Sigmoid colon (tissue), 7 donors: ENCODE measurements around the gene FBXL13. TPM values are rescaled to one million over a fixed set of nuclear protein-coding genes. Genes with fewer than 3 reads are reported as not detected.

ENCODE experiments used
- DNase-seq: peaks from one replicate; pipeline ENCODE4 v3.0.0-alpha.2; 2019
- H3K27ac ChIP-seq, 4 donors: fragments of 200-600 bp; sonication (generic); one replicate each; pipeline ENCODE4 v1.5.1; 2016 to 2019; ENCODE audit warnings: mild to moderate bottlenecking in 1 of 4
- H3K27me3 ChIP-seq, 3 donors: fragments of 200-600 bp; sonication (generic); one replicate each; pipeline ENCODE4 v1.5.1; 2019; ENCODE audit warnings: mild to moderate bottlenecking in 1 of 3
- H3K36me3 ChIP-seq, 4 donors: fragments of 200-600 bp; sonication (generic); one replicate each; pipeline ENCODE4 v1.5.1; 2016 to 2019
- H3K4me1 ChIP-seq, 4 donors: fragments of 200-600 bp; sonication (generic); one replicate each; pipeline ENCODE4 v1.5.1; 2017 to 2019
- H3K4me3 ChIP-seq, 4 donors: fragments of 200-600 bp; sonication (generic); one replicate each; pipeline ENCODE4 v1.5.1; 2017 to 2019; ENCODE audit warnings: mild to moderate bottlenecking in 2 of 4, moderate library complexity in 1 of 4
- H3K9me3 ChIP-seq, 4 donors: fragments of 200-600 bp in 3 of 4; sonication (generic) in 3 of 4; one replicate each; pipeline versions ENCODE4 v1.5.1 to v1.6.1; 2013 to 2019
- CTCF ChIP-seq, 4 experiments: fragments of 450-650 bp in 3 of 4; fragments of 200-600 bp in 1 of 4; IDR thresholded peaks; one replicate each; pipeline ENCODE4 v1.5.1; 2016 to 2019; ENCODE audit warnings: antibody characterized with exemption in 4 of 4, mild to moderate bottlenecking in 3 of 4, moderate library complexity in 2 of 4
- EP300 ChIP-seq, 4 donors: sonication (generic); formaldehyde crosslinking; IDR thresholded peaks; one replicate each; pipeline ENCODE4 v1.6.1; 2017; ENCODE audit warnings: antibody characterized with exemption in 4 of 4
- POLR2A ChIP-seq, 2 donors: fragments of 450-650 bp; IDR thresholded peaks; one replicate each; pipeline ENCODE4 v1.6.1; 2016; ENCODE audit warnings: antibody characterized with exemption in 2 of 2, mild to moderate bottlenecking in 2 of 2, moderate library complexity in 2 of 2
- POLR2AphosphoS5 ChIP-seq, 4 donors: sonication (generic); formaldehyde crosslinking; IDR thresholded peaks; one replicate each; pipeline ENCODE4 v1.6.1; 2017; ENCODE audit warnings: antibody characterized with exemption in 4 of 4
- WGBS, 2 donors: extraction: QIAGEN DNeasy Blood & Tissue Kit; methylation state at CpG; one replicate each; pipeline ENCODE4 v1.1.7; 2013; 5-methylcytosine and 5-hydroxymethylcytosine counted together
- intact Hi-C: fragments of 100-400 bp; cut with DNase I; formaldehyde crosslinking; loops from one replicate; pipeline ENCODE4 v1.15.1; 2023
- polyA plus RNA-seq, 3 donors: library from polyadenylated mRNA; stranded (reverse); fragments of 200-250 nt; gene quantifications; one replicate each; pipeline ENCODE4 v1.2.3, GENCODE V29; 2013
- total RNA-seq, 4 donors: library from RNA; depleted of rRNA; stranded (reverse); fragments of >200 nt; gene quantifications; one replicate each; pipeline ENCODE4 v1.1.0, GENCODE V29; 2016
- donor health status: healthy with polysubstance abuse.
- donor health status: Bipolar disorder and iron deficiency.
- donor health status: healthy.

The FBXL13 gene
- total and polyA plus RNA-seq, 7 donors = 0.38 to 3.3 (median 2.5) TPM; not detected in 2

GRCh38 chr7:102874166-102874829 lies 200.3 kb downstream of the FBXL13 start:
- no peak overlapping the region for H3K27ac ChIP-seq
- intact Hi-C loops = no loop called here
- peaks cover 0 to 5% (median 0%) of the 10 kb centered on the region in 4 donors for H3K4me1 ChIP-seq
- no peak for DNase-seq
- 72 to 82% methylated on average over 5 of the region's 5 CpGs for WGBS, 2 donors
- no peak overlapping the region for H3K4me3 ChIP-seq
- TF ChIP-seq CTCF (IDR thresholded peaks at IDR 0.05) (no peak), POLR2A (IDR thresholded peaks at IDR 0.05) (no peak), EP300 (IDR thresholded peaks at IDR 0.05) (no peak), POLR2AphosphoS5 (IDR thresholded peaks at IDR 0.05) (no peak)
- no peaks in the 10 kb centered on the region for H3K27me3 ChIP-seq
- no peaks in the 10 kb centered on the region for H3K9me3 ChIP-seq
- no peaks in the 10 kb centered on the region for H3K36me3 ChIP-seq

- Histone ChIP-seq H3K9me3 (no peaks in the 10 kb centered on the region), H3K4me1 (peaks cover 0 to 5% (median 0%) of the 10 kb centered on the region in 4 donors), H3K27ac (no peak overlapping the region), H3K4me3 (no peak overlapping the region), H3K27me3 (no peaks in the 10 kb centered on the region), H3K36me3 (no peaks in the 10 kb centered on the region)
- DNase-seq = no peak
- WGBS, 2 donors = 92% methylated on average over 4 of the region's 4 CpGs
- intact Hi-C loops = no loop called here
- TF ChIP-seq CTCF (IDR thresholded peaks at IDR 0.05) (no peak), EP300 (IDR thresholded peaks at IDR 0.05) (no peak), POLR2AphosphoS5 (IDR thresholded peaks at IDR 0.05) (no peak), POLR2A (IDR thresholded peaks at IDR 0.05) (no peak)
Measured at GRCh38 chr7:102873470-102874165, 201.0 kb downstream of the FBXL13 start.

- 92 to 97% methylated on average over 2 of the region's 2 CpGs for WGBS, 2 donors
- H3K27me3 ChIP-seq = no peaks in the 10 kb centered on the region
Measured at GRCh38 chr7:102872460-102872859, 202.1 kb downstream of the FBXL13 start.

GRCh38 chr7:102869195-102869594 lies 205.4 kb downstream of the FBXL13 start:
- H3K27me3 ChIP-seq = no peaks in the 10 kb centered on the region
- no peak overlapping the region for H3K4me3 ChIP-seq
- intact Hi-C loops = no loop called here
- no peaks in the 10 kb centered on the region for H3K36me3 ChIP-seq
- H3K27ac ChIP-seq = no peak overlapping the region
- no peaks in the 10 kb centered on the region for H3K4me1 ChIP-seq
- no peak for DNase-seq
- no peak for TF ChIP-seq POLR2A (IDR thresholded peaks at IDR 0.05)
- no peak for TF ChIP-seq POLR2AphosphoS5 (IDR thresholded peaks at IDR 0.05)
- TF ChIP-seq EP300 (IDR thresholded peaks at IDR 0.05) = no peak
- no peak for TF ChIP-seq CTCF (IDR thresholded peaks at IDR 0.05)
- no peaks in the 10 kb centered on the region for H3K9me3 ChIP-seq
- 85 to 98% methylated on average over 5 of the region's 5 CpGs for WGBS, 2 donors

More at GRCh38 chr7:102872460-102872859, 202.1 kb downstream of the FBXL13 start:
- TF ChIP-seq EP300 (IDR thresholded peaks at IDR 0.05) = no peak
- TF ChIP-seq POLR2A (IDR thresholded peaks at IDR 0.05) = no peak
- H3K4me3 ChIP-seq = no peak overlapping the region
- H3K36me3 ChIP-seq = no peaks in the 10 kb centered on the region
- intact Hi-C loops = no loop called here
- no peaks in the 10 kb centered on the region for H3K9me3 ChIP-seq
- H3K27ac ChIP-seq = no peak overlapping the region
- no peak for DNase-seq
- peaks cover 0 to 5% (median 0%) of the 10 kb centered on the region in 4 donors for H3K4me1 ChIP-seq

- H3K4me1 ChIP-seq = no peaks in the 10 kb centered on the region
- H3K4me3 ChIP-seq = no peak overlapping the region
- no peak overlapping the region for H3K27ac ChIP-seq
- TF ChIP-seq EP300 (IDR thresholded peaks at IDR 0.05) = no peak
- no peak for TF ChIP-seq POLR2AphosphoS5 (IDR thresholded peaks at IDR 0.05)
- TF ChIP-seq CTCF (IDR thresholded peaks at IDR 0.05) = no peak
- no peak for TF ChIP-seq POLR2A (IDR thresholded peaks at IDR 0.05)
- H3K9me3 ChIP-seq = no peaks in the 10 kb centered on the region
- H3K27me3 ChIP-seq = no peaks in the 10 kb centered on the region
- H3K36me3 ChIP-seq = no peaks in the 10 kb centered on the region
- DNase-seq = no peak
- WGBS, 2 donors = 69 to 85% methylated on average over 3 of the region's 3 CpGs
- intact Hi-C loops = no loop called here
Measured at GRCh38 chr7:102866535-102867215, 207.9 kb downstream of the FBXL13 start.
